H9 (cell line): ENCODE data around the gene PTPRR. TPM values are rescaled to one million over a fixed set of nuclear protein-coding genes. Genes with fewer than 3 reads are reported as not detected.

Source experiments
- DNase-seq: peaks from one replicate; pipeline ENCODE4 v3.0.0-alpha.2; 2017
- H2AFZ ChIP-seq: one replicate; pipeline ENCODE4 v1.6.1; 2013; ENCODE audit warnings: mild to moderate bottlenecking, low read length, control low read depth, moderate library complexity
- H2AK5ac ChIP-seq: 2 replicates; pipeline ENCODE4 v1.6.1; 2013; ENCODE audit warnings: low read length, control low read depth, mixed read lengths; ENCODE audit not compliant: insufficient read length
- H2BK120ac ChIP-seq: one replicate; pipeline ENCODE4 v1.6.1; 2013; ENCODE audit warnings: low read depth, mild to moderate bottlenecking, low read length, control low read depth, inconsistent platforms; ENCODE audit not compliant: poor library complexity, severe bottlenecking
- H2BK12ac ChIP-seq: 2 replicates; pipeline ENCODE4 v1.6.1; 2013; ENCODE audit warnings: low read length, control low read depth, mixed read lengths, low read depth; ENCODE audit not compliant: insufficient read length
- H2BK15ac ChIP-seq: 2 replicates; pipeline ENCODE4 v1.6.1; 2013; ENCODE audit warnings: low read depth, low read length, control low read depth
- H2BK20ac ChIP-seq: one replicate; pipeline ENCODE4 v1.6.1; 2013; ENCODE audit warnings: low read depth, mild to moderate bottlenecking, low read length, control low read depth, inconsistent platforms; ENCODE audit not compliant: poor library complexity, severe bottlenecking
- H2BK5ac ChIP-seq: 2 replicates; pipeline ENCODE4 v1.6.1; 2013; ENCODE audit warnings: low read length, control low read depth, mixed read lengths; ENCODE audit not compliant: insufficient read length
- H3K14ac ChIP-seq: 2 replicates; pipeline ENCODE4 v1.6.1; 2013; ENCODE audit warnings: low read length, control low read depth; ENCODE audit not compliant: insufficient read depth
- H3K18ac ChIP-seq: 2 replicates; pipeline ENCODE4 v1.6.1; 2013; ENCODE audit warnings: low read depth, mild to moderate bottlenecking, mixed read lengths, low read length, control low read depth; ENCODE audit not compliant: insufficient read length
- H3K23ac ChIP-seq: 2 replicates; pipeline ENCODE4 v1.6.1; 2013; ENCODE audit warnings: low read length, control low read depth, mixed read lengths, low read depth; ENCODE audit not compliant: insufficient read length
- H3K23me2 ChIP-seq: 2 replicates; pipeline ENCODE4 v1.6.1; 2013; ENCODE audit warnings: low read depth, mild to moderate bottlenecking, mixed read lengths, low read length, control low read depth; ENCODE audit not compliant: insufficient read length, poor library complexity, severe bottlenecking
- H3K27ac ChIP-seq: 2 replicates; pipeline ENCODE4 v1.5.1; 2013; ENCODE audit warnings: low read length, control low read depth, mixed read lengths, low read depth; ENCODE audit not compliant: insufficient read length
- H3K27me3 ChIP-seq: 2 replicates; pipeline ENCODE4 v1.6.1; 2013; ENCODE audit warnings: low read length, control low read depth, inconsistent platforms; ENCODE audit not compliant: insufficient read depth
- H3K4ac ChIP-seq: 2 replicates; pipeline ENCODE4 v1.6.1; 2013; ENCODE audit warnings: low read depth, mild to moderate bottlenecking, control low read depth, inconsistent platforms, low read length, moderate library complexity
- H3K4me1 ChIP-seq: 2 replicates; pipeline ENCODE4 v1.6.1; 2013; ENCODE audit warnings: low read length, control low read depth, inconsistent platforms; ENCODE audit not compliant: insufficient read depth
- H3K4me2 ChIP-seq: 2 replicates; pipeline ENCODE4 v1.6.1; 2013; ENCODE audit warnings: low read length, control low read depth, mixed read lengths; ENCODE audit not compliant: insufficient read length, insufficient read depth
- H3K56ac ChIP-seq: 2 replicates; pipeline ENCODE4 v1.6.1; 2013; ENCODE audit warnings: low read depth, mild to moderate bottlenecking, mixed read lengths, low read length, control low read depth; ENCODE audit not compliant: insufficient read length
- H3K79me1 ChIP-seq: 2 replicates; pipeline ENCODE4 v1.6.1; 2013; ENCODE audit warnings: low read depth, mild to moderate bottlenecking, moderate library complexity, low read length, control low read depth, inconsistent platforms; ENCODE audit not compliant: insufficient read depth, poor library complexity, severe bottlenecking
- H3K79me2 ChIP-seq: 2 replicates; pipeline ENCODE4 v1.6.1; 2013; ENCODE audit warnings: low read length, control low read depth, inconsistent platforms; ENCODE audit not compliant: insufficient read depth
- H3K9ac ChIP-seq: 2 replicates; pipeline ENCODE4 v1.6.1; 2013; ENCODE audit warnings: low read length, control low read depth, mixed read lengths; ENCODE audit not compliant: insufficient read length; ENCODE audit errors: extremely low read depth
- H3K9me3 ChIP-seq: one replicate; pipeline ENCODE4 v1.6.1; 2013; ENCODE audit warnings: low read depth, low read length, inconsistent platforms; ENCODE audit not compliant: control insufficient read depth
- H3T11ph ChIP-seq: one replicate; pipeline ENCODE4 v1.6.1; 2013; ENCODE audit warnings: mild to moderate bottlenecking, low read length, control low read depth, inconsistent platforms
- H4K20me1 ChIP-seq: one replicate; pipeline ENCODE4 v1.6.1; 2013; ENCODE audit not compliant: control insufficient read depth, insufficient read length, insufficient read depth
- H4K5ac ChIP-seq: 2 replicates; pipeline ENCODE4 v1.6.1; 2013; ENCODE audit warnings: low read depth, mild to moderate bottlenecking, mixed read lengths, low read length, control low read depth; ENCODE audit not compliant: insufficient read length
- H4K8ac ChIP-seq: replicated peaks from 2 replicates; pipeline ENCODE4 v1.6.1; 2013; ENCODE audit warnings: low read length, control low read depth, mixed read lengths, low read depth; ENCODE audit not compliant: insufficient read length
- H4K91ac ChIP-seq: 2 replicates; pipeline ENCODE4 v1.6.1; 2013; ENCODE audit warnings: low read depth, mild to moderate bottlenecking, moderate library complexity, mixed read lengths, low read length, control low read depth; ENCODE audit not compliant: insufficient read length
- H3K27ac Mint-ChIP-seq, 3 experiments: 2 replicates in 2 of 3; 3 replicates in 1 of 3; pipeline ENCODE4 v1.8.0; 2020 to 2021; ENCODE audit warnings: mixed read lengths in 3 of 3, mild to moderate bottlenecking in 1 of 3, moderate library complexity in 1 of 3
- H3K27me3 Mint-ChIP-seq: 2 replicates; pipeline ENCODE4 v1.8.0; 2021; ENCODE audit warnings: low read depth, mild to moderate bottlenecking, moderate library complexity, mixed read lengths
- H3K36me3 Mint-ChIP-seq, 3 experiments: 2 replicates in 2 of 3; 3 replicates in 1 of 3; pipeline ENCODE4 v1.8.0; 2020 to 2021; ENCODE audit warnings: low read depth in 3 of 3, mixed read lengths in 3 of 3; ENCODE audit not compliant: insufficient read depth in 1 of 3
- H3K4me1 Mint-ChIP-seq, 2 experiments: 2 replicates each; pipeline ENCODE4 v1.8.0; 2020; ENCODE audit warnings: mixed read lengths in 2 of 2
- H3K4me3 Mint-ChIP-seq, 2 experiments: 2 replicates in 1 of 2; 3 replicates in 1 of 2; pipeline ENCODE4 v1.8.0; 2020 to 2021; ENCODE audit warnings: mild to moderate bottlenecking in 2 of 2, mixed read lengths in 2 of 2, moderate library complexity in 1 of 2
- H3K9me3 Mint-ChIP-seq, 2 experiments: 2 replicates in 1 of 2; 3 replicates in 1 of 2; pipeline ENCODE4 v1.8.0; 2020; ENCODE audit warnings: mild to moderate bottlenecking in 2 of 2, mixed read lengths in 2 of 2, moderate library complexity in 1 of 2
- CTCF ChIP-seq: fragments of 200-600 bp; sonication (generic); conservative IDR thresholded peaks from 3 replicates; pipeline ENCODE4 v1.8.0; 2021; ENCODE audit warnings: antibody characterized with exemption, mild to moderate bottlenecking
- WGBS: extraction: QIAGEN DNeasy Blood & Tissue Kit; methylation state at CpG from one replicate; pipeline ENCODE4 v1.1.7; 2013; ENCODE audit warnings: missing lambda C conversion rate, low lambda C conversion rate, mixed read lengths; ENCODE audit not compliant: insufficient read length; ENCODE audit errors: extremely low coverage; 5-methylcytosine and 5-hydroxymethylcytosine counted together
- total RNA-seq: library from RNA; stranded (reverse); gene quantifications from 2 replicates; pipeline ENCODE4 v1.2.1, GENCODE V29; 2021

Gene PTPRR
- total RNA-seq, 1 experiment from 2014 or later: 0.22 TPM

- no peaks in the 10 kb centered on the region for H3K27me3 Mint-ChIP-seq
- DNase-seq: no peak
- H2BK12ac ChIP-seq: no peak overlapping the region
Observed at GRCh38 chr12:70652451-70652850, 268.1 kb downstream of the PTPRR start.

More at GRCh38 chr12:70652451-70652850, 268.1 kb downstream of the PTPRR start:
- Histone ChIP-seq H3K23me2 (peaks cover 2% of the 10 kb centered on the region), H2BK15ac (no peak overlapping the region), H4K8ac (no peak overlapping the region), H2BK20ac (no peak overlapping the region), H2AK5ac (no peak overlapping the region), H3K14ac (no peak overlapping the region), H2BK120ac (no peak overlapping the region), H3K4me1 (no peaks in the 10 kb centered on the region), H4K20me1 (no peaks in the 10 kb centered on the region), H3K79me1 (no peaks in the 10 kb centered on the region), H3K79me2 (no peaks in the 10 kb centered on the region), H4K91ac (no peak overlapping the region), H3K9ac (no peak overlapping the region), H3K9me3 (no peaks in the 10 kb centered on the region), H3K56ac (no peak overlapping the region), H3K27ac (no peak overlapping the region), H3K23ac (no peak overlapping the region), H2AFZ (no peak overlapping the region), H3K18ac (no peak overlapping the region), H3T11ph (no peak overlapping the region), H4K5ac (no peak overlapping the region), H3K4me2 (no peak overlapping the region), H3K4ac (no peak overlapping the region), H2BK5ac (no peak overlapping the region), H3K27me3 (no peaks in the 10 kb centered on the region)
- Mint-ChIP-seq H3K9me3 (no peaks in the 10 kb centered on the region), H3K27ac (no peak overlapping the region), H3K4me1 (peaks cover 0 to 8% of the 10 kb centered on the region in 2 experiments; a peak in 2 of 4 replicates), H3K4me3 (no peak overlapping the region), H3K36me3 (no peaks in the 10 kb centered on the region)
- WGBS: no CpG with 5 or more reads among the region's 1 CpG
- TF ChIP-seq CTCF: no peak
